HEK293 (cell line): Measurements from ENCODE around the gene BLOC1S3.

Source experiments
- CTCF ChIA-PET: fragments of 350-600 bp; formaldehyde crosslinking; extraction: SDS; loops from one replicate; lab custom pipeline; 2021; ENCODE audit warnings: antibody characterized with exemption; lab: Yijun Ruan, JAX
- POLR2A ChIA-PET: fragments of 300-600 bp; formaldehyde crosslinking; extraction: SDS; loops from one replicate; lab custom pipeline; 2020; ENCODE audit warnings: antibody characterized with exemption, inconsistent platforms; lab: Yijun Ruan, JAX
- H3K27ac ChIP-seq: fragments of 200-500 bp; sonication (Bioruptor generic); 2 replicates; pipeline ENCODE4 v1.5.1; 2014; ENCODE audit warnings: low read depth, low read length, control low read depth, inconsistent platforms; ENCODE audit errors: extremely low read depth
- H3K36me3 ChIP-seq, 2 experiments: fragments of 200-500 bp in 1 of 2; sonication (Bioruptor generic) in 1 of 2; 1 replicate in 1 of 2; 2 replicates in 1 of 2; pipeline ENCODE4 v1.5.1; 2014 to 2017; ENCODE audit warnings: inconsistent platforms in 2 of 2, low read length in 2 of 2; ENCODE audit not compliant: control insufficient read depth in 2 of 2, insufficient read depth in 1 of 2
- H3K4me1 ChIP-seq: fragments of 200-500 bp; sonication (Bioruptor generic); 2 replicates; pipeline ENCODE4 v1.5.1; 2014; ENCODE audit warnings: mild to moderate bottlenecking, low read length, inconsistent platforms; ENCODE audit not compliant: control insufficient read depth, insufficient read depth
- H3K4me3 ChIP-seq: 2 replicates; pipeline ENCODE4 v1.5.1; 2011; ENCODE audit warnings: low read depth, mild to moderate bottlenecking, control low read depth, low read length, moderate library complexity
- H3K9me3 ChIP-seq: fragments of 200-500 bp; sonication (Bioruptor generic); 2 replicates; pipeline ENCODE4 v1.5.1; 2014; ENCODE audit warnings: low read depth, low read length, inconsistent platforms; ENCODE audit not compliant: control insufficient read depth, insufficient read depth
- AEBP2 ChIP-seq: fragments of 450-650 bp; formaldehyde crosslinking; IDR thresholded peaks from 2 replicates; pipeline ENCODE4 v1.5.1; 2016; ENCODE audit warnings: missing biosample characterization, missing genetic modification characterization, borderline replicate concordance
- GLIS1 ChIP-seq: fragments of 450-650 bp; formaldehyde crosslinking; IDR thresholded peaks from 2 replicates; pipeline ENCODE4 v1.5.1; 2016; ENCODE audit warnings: missing biosample characterization, missing genetic modification characterization
- HOXC10 ChIP-seq: sonication (generic); formaldehyde crosslinking; IDR thresholded peaks from 2 replicates; pipeline ENCODE4 v1.8.1; 2023; ENCODE audit warnings: mild to moderate bottlenecking, missing genetic modification reagents
- MEIS1 ChIP-seq: sonication (generic); formaldehyde crosslinking; IDR thresholded peaks from 2 replicates; pipeline ENCODE4 v1.8.1; 2022; ENCODE audit warnings: missing genetic modification reagents, mild to moderate bottlenecking, borderline replicate concordance
- MYNN ChIP-seq: fragments of 450-650 bp; formaldehyde crosslinking; IDR thresholded peaks from 2 replicates; pipeline ENCODE4 v1.5.1; 2016; ENCODE audit warnings: missing biosample characterization, missing genetic modification characterization, borderline replicate concordance
- PRDM10 ChIP-seq: fragments of 450-650 bp; formaldehyde crosslinking; IDR thresholded peaks from 2 replicates; pipeline ENCODE4 v1.5.1; 2016; ENCODE audit warnings: missing biosample characterization, missing genetic modification characterization
- PRDM6 ChIP-seq: fragments of 450-650 bp; formaldehyde crosslinking; IDR thresholded peaks from 2 replicates; pipeline ENCODE4 v1.5.1; 2017; ENCODE audit warnings: missing biosample characterization, missing genetic modification characterization
- ZBTB17 ChIP-seq: fragments of 450-650 bp; formaldehyde crosslinking; IDR thresholded peaks from 2 replicates; pipeline ENCODE4 v1.5.1; 2016; ENCODE audit warnings: missing biosample characterization, missing genetic modification characterization
- ZNF280C ChIP-seq: fragments of 450-650 bp; formaldehyde crosslinking; IDR thresholded peaks from 2 replicates; pipeline ENCODE4 v1.5.1; 2016; ENCODE audit warnings: missing biosample characterization, missing genetic modification characterization
- ZNF335 ChIP-seq: fragments of 450-650 bp; formaldehyde crosslinking; conservative IDR thresholded peaks from 2 replicates; pipeline ENCODE4 v1.5.1; 2016; ENCODE audit warnings: missing biosample characterization, missing genetic modification characterization
- ZNF37A ChIP-seq: fragments of 450-650 bp; IDR thresholded peaks from 2 replicates; pipeline ENCODE4 v1.5.1; 2018; ENCODE audit warnings: missing biosample characterization, missing genetic modification characterization
- ZNF433 ChIP-seq: fragments of 450-650 bp; formaldehyde crosslinking; IDR thresholded peaks from 2 replicates; pipeline ENCODE4 v1.5.1; 2016; ENCODE audit warnings: missing biosample characterization, missing genetic modification characterization, low read depth
- ZNF626 ChIP-seq: fragments of 450-650 bp; sonication (Bioruptor Pico); formaldehyde crosslinking; IDR thresholded peaks from 2 replicates; pipeline ENCODE4 v1.5.1; 2018; ENCODE audit warnings: missing biosample characterization, missing genetic modification characterization, inconsistent platforms
- ZNF654 ChIP-seq: fragments of 450-650 bp; formaldehyde crosslinking; IDR thresholded peaks from 2 replicates; pipeline ENCODE4 v1.5.1; 2016; ENCODE audit warnings: low read depth, missing biosample characterization, missing genetic modification characterization
- ZNF791 ChIP-seq: fragments of 450-650 bp; formaldehyde crosslinking; IDR thresholded peaks from 2 replicates; pipeline ENCODE4 v1.5.1; 2016; ENCODE audit warnings: missing biosample characterization, missing genetic modification characterization
- TF ChIP-seq, protein P1 (sequence below): fragments of 450-650 bp; formaldehyde crosslinking; IDR thresholded peaks from 2 replicates; pipeline ENCODE4 v1.5.1; 2016; ENCODE audit warnings: missing biosample characterization, missing genetic modification characterization
- TF ChIP-seq, protein P2 (sequence below): fragments of 450-650 bp; formaldehyde crosslinking; IDR thresholded peaks from 2 replicates; pipeline ENCODE4 v1.5.1; 2016; ENCODE audit warnings: missing biosample characterization, missing genetic modification characterization

BLOC1S3 gene

GRCh38 chr19:45179892-45180370 lies 1.3 kb downstream of the BLOC1S3 start:
- peak overlapping the region; percentile 71 for H3K4me3 ChIP-seq
- ChIA-PET CTCF (interaction anchor here (0.6 to 2.8 kb wide), 5 partner anchors 8 to 830 kb away, joined by 3 to 16 read pairs (median 4); no protein-coding TSS in a partner anchor), POLR2A (interaction anchor here (1.0 to 4.2 kb wide), 3 partner anchors 88 to 225 kb away, joined by 3 to 54 read pairs (median 23); partner anchors contain the start of genes CLASRP and PPP1R37)
- H3K4me1 ChIP-seq, result peaks cover 8% of the 10 kb centered on the region
- H3K36me3 ChIP-seq, result peaks cover 8 to 9% of the 10 kb centered on the region in 2 experiments
- peak overlapping the region; percentile 85; the same call in 1 of the 2 replicates for H3K27ac ChIP-seq
- TF ChIP-seq ZNF335 (tag by site-specific recombination) (peak; percentile 38), ZNF280C (tag by site-specific recombination) (no peak), ZNF37A (tag by site-specific recombination) (no peak), ZNF791 (no peak), GLIS1 (tag by site-specific recombination) (0 out of 2 replicates have a peak, but pooled peaks have one; percentile 9), MYNN (no peak), AEBP2 (tag by site-specific recombination) (no peak), ZNF626 (tag by site-specific recombination) (no peak), MEIS1 (CRISPR knock-in tag) (no peak), ZNF433 (tag by site-specific recombination) (no peak), HOXC10 (no peak), PRDM6 (tag by site-specific recombination) (no peak), PRDM10 (tag by site-specific recombination) (peak; percentile 62), ZBTB17 (tag by site-specific recombination) (peak; percentile 39; the same call in 1 of the 2 replicates), ZNF654 (no peak)
- TF ChIP-seq, protein P1, sequence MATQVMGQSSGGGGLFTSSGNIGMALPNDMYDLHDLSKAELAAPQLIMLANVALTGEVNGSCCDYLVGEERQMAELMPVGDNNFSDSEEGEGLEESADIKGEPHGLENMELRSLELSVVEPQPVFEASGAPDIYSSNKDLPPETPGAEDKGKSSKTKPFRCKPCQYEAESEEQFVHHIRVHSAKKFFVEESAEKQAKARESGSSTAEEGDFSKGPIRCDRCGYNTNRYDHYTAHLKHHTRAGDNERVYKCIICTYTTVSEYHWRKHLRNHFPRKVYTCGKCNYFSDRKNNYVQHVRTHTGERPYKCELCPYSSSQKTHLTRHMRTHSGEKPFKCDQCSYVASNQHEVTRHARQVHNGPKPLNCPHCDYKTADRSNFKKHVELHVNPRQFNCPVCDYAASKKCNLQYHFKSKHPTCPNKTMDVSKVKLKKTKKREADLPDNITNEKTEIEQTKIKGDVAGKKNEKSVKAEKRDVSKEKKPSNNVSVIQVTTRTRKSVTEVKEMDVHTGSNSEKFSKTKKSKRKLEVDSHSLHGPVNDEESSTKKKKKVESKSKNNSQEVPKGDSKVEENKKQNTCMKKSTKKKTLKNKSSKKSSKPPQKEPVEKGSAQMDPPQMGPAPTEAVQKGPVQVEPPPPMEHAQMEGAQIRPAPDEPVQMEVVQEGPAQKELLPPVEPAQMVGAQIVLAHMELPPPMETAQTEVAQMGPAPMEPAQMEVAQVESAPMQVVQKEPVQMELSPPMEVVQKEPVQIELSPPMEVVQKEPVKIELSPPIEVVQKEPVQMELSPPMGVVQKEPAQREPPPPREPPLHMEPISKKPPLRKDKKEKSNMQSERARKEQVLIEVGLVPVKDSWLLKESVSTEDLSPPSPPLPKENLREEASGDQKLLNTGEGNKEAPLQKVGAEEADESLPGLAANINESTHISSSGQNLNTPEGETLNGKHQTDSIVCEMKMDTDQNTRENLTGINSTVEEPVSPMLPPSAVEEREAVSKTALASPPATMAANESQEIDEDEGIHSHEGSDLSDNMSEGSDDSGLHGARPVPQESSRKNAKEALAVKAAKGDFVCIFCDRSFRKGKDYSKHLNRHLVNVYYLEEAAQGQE (tag by site-specific recombination), result no peak
- TF ChIP-seq, protein P2, sequence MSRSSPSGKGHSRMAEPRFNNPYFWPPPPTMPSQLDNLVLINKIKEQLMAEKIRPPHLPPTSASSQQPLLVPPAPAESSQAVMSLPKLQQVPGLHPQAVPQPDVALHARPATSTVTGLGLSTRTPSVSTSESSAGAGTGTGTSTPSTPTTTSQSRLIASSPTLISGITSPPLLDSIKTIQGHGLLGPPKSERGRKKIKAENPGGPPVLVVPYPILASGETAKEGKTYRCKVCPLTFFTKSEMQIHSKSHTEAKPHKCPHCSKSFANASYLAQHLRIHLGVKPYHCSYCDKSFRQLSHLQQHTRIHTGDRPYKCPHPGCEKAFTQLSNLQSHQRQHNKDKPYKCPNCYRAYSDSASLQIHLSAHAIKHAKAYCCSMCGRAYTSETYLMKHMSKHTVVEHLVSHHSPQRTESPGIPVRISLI (tag by site-specific recombination), result peak; percentile 13; the same call in 1 of the 2 replicates
- H3K9me3 ChIP-seq, result no peaks in the 10 kb centered on the region
